Epithelial cell of alveolus of lung (primary cell): ENCODE measurements around the gene GAN. TPM values are rescaled to one million over a fixed set of nuclear protein-coding genes. Genes with fewer than 3 reads are reported as not detected.

Experiments
- total RNA-seq: library from RNA; depleted of rRNA; stranded (reverse); fragments of >200 nt; gene quantifications from 2 replicates; pipeline ENCODE4 v1.2.1, GENCODE V29; 2015

GAN gene, protein sequence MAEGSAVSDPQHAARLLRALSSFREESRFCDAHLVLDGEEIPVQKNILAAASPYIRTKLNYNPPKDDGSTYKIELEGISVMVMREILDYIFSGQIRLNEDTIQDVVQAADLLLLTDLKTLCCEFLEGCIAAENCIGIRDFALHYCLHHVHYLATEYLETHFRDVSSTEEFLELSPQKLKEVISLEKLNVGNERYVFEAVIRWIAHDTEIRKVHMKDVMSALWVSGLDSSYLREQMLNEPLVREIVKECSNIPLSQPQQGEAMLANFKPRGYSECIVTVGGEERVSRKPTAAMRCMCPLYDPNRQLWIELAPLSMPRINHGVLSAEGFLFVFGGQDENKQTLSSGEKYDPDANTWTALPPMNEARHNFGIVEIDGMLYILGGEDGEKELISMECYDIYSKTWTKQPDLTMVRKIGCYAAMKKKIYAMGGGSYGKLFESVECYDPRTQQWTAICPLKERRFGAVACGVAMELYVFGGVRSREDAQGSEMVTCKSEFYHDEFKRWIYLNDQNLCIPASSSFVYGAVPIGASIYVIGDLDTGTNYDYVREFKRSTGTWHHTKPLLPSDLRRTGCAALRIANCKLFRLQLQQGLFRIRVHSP
- 3.2 and 8.5 TPM in 2 replicates for total RNA-seq

DNA sequence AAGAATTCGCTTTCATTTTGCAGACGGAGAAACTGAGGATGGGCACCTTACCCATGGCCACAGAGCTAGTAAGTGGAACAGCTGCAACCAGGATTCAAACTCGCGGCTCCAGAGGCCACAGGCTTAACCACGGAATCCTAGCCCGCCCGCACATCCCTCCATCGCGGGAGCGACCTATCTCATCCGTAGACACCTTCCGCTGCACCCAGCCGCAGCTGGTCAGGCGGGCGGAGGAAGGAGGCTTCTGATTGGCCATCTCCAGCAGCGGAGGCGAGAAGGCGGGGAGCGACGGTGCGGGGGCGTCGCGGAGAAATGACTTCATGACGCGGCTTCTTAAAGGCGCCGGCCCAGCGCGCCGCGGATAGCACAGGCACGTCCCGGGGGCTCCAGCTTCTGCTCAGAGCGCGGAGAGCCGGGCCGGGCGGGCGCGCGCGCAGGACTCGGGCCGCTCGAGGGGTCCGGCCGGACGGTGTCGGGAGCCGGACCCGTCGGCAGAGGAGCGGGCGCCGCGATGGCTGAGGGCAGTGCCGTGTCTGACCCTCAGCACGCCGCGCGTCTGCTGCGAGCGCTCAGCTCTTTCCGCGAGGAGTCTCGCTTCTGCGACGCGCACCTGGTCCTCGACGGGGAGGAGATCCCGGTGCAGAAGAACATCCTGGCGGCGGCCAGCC lies at the start of gene GAN:
TSS of gene GAN (plus strand) at position 360 of the 668 bp plus-strand sequence. CDS start at position 512, 152 bp downstream.

Other genes starting within 250 kb of the GAN start
- gene C16orf46, start 237.7 kb upstream of the GAN start, total RNA-seq, result 0.13 and 0.88 TPM in 2 replicates
- gene GCSH, start 218.6 kb upstream of the GAN start, total RNA-seq, result 20.0 and 23.1 TPM in 2 replicates
- gene BCO1, start 76.3 kb upstream of the GAN start, total RNA-seq, result not detected in 2 replicates
- gene CMIP, start 129.8 kb downstream of the GAN start, total RNA-seq, result 8.8 and 16.3 TPM in 2 replicates